A549 treated with ZK216348 at 1 μM for 4 hours (cell line): ENCODE measurements around the gene CARM1. TPM values are rescaled to one million over a fixed set of nuclear protein-coding genes. Genes with fewer than 3 reads are reported as not detected.

Experiments used
- total RNA-seq: library from RNA; stranded (reverse); fragments of 200-300 nt; extraction: Qiagen RNA extraction; gene quantifications from 5 replicates; pipeline ENCODE4 v1.2.3, GENCODE V29; 2022; ENCODE audit warnings: low read depth

The CARM1 gene
- total RNA-seq, result 30.1 to 52.5 TPM (median 50.5 TPM) in 5 replicates

DNA sequence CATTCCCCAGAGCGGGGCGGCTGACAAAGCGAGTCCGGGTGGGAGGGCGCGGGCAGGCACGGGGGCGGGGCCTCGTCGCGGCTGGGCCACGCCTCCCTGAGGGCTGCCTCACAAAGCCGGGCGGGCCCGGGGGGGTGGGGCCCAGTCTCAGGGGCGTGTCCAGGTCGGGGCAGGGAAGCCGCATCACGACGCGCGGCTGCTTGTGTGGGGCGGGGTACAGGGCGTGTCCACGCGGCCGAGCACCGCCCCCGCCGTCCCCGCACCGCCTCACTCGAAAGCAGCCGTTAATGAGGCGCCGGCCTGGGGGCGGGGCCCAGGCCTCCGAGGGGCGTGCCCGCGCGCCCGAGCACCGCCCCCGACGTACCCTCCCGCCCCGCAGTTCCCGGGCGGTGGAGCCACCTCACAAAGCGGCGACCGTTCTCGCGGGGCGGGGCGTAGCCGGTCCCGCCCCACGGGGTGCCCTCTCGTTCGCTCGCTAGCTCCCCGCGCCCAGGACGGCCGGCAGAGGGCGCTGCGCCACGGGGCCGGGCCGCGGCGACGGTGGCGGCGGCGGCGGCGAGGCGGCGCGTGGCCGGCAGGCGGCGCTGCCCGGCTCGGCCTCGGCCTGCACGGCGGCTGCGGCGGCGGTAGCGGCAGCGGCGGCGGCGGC, at the start of gene CARM1:
Gene CARM1 (plus strand): TSS at position 599 of the 649 bp plus-strand sequence. CDS start 150 bp downstream, outside the sequence.

DNA sequence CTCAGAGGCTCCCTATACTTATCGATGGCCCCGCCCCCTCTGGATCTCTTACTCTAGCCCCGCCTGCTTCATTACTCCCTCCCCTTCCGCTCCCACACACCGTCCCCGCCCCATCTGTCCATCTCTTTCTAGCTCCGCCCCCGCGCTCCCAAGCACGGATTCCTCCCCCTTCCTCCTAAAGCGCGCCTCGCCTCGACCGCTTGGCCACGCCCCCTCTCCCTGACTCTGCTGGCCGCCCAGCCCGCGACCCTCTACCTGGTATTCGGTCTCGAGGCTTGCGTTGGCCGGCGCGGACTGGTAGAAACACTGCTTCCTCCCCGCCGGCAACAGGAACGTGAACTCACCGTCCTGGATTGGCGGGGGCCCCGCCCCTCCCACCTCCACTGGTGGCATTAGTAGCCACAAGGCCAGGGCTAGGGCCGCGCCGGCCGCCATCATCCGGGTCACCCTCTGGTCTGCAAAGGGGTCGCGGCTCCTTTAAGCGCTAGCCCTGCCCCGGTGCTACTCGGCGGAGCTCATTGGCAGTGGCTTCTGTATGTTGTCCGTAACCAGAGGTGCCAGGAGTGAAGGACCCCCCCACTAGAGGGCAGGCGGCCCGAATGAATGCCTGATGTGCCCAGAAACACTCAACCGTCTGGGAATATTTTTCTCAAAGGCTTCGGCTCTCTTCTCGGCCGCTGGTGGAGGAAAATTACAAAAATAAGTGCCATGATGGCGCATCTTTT, 35.4 kb upstream of the CARM1 start, which contains the start of gene TMED1:
Gene TMED1 (minus strand): TSS at position 459 of the 725 bp plus-strand sequence. CDS start 21 bp downstream, at position 438.

DNA sequence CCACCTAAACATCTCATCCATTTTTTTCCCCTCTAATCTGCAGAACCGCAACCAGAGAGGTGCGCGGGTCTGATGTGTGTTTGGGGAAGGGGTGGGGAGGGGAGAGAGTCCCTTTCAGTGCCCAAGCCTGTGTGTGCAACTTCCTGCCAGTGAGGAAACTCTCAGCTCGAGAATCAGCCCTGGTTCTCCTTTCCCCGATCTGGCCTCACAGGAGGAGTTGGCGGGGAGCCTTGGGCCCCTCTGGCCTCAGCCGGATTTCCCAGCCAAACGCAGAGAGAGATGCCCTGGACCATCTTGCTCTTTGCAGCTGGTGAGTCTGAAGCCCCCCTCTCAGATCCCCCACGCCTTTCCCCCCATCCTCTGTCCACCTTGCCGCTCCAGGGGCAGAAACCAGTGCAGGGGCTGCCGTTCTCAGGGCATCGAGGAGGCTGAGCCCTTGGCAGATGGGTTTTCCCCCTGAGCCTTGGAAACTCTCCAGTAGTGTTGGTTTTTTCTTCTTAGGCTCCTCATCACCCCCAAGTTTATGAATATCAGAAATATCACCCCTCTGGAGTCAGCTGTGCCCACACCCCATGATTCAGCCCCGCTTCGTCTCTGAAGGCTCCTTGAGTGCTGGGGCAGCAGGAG, 23.0 kb upstream of the CARM1 start, which contains the start of gene C19orf38:
Gene C19orf38 (plus strand): TSS at position 186 of the 627 bp plus-strand sequence. CDS start 94 bp downstream, at position 280.

GRCh38 chr19:10928563-10929401, 57.4 kb downstream of the CARM1 start, which contains the start of the genes TIMM29 and YIPF2:
Gene TIMM29 (plus strand): TSS chr19:10928811. CDS start chr19:10928823, 12 bp downstream.
Gene YIPF2 (minus strand): TSS chr19:10928639. CDS start chr19:10928410, 229 bp downstream.

GRCh38 chr19:10960314-10961072, 89.1 kb downstream of the CARM1 start, which contains the start of gene SMARCA4:
Gene SMARCA4 (plus strand): TSS chr19:10961030. CDS start chr19:10984152, 23,122 bp downstream.

Other genes with a start within 250 kb of the CARM1 start
- gene SLC44A2, start 246.0 kb upstream of the CARM1 start, total RNA-seq, result 6.8 to 7.7 TPM (median 7.2 TPM) in 5 replicates
- gene ILF3, start 217.2 kb upstream of the CARM1 start, total RNA-seq, result 137 to 175 TPM (median 172 TPM) in 5 replicates
- gene QTRT1, start 170.1 kb upstream of the CARM1 start, total RNA-seq, result 22.5 to 37.4 TPM (median 33.9 TPM) in 5 replicates
- gene DNM2, start 153.5 kb upstream of the CARM1 start, total RNA-seq, result 38.9 to 61.4 TPM (median 57.9 TPM) in 5 replicates
- 16.5 to 31.5 TPM (median 29.4 TPM) in 5 replicates for gene TMED1, start 35.3 kb upstream of the CARM1 start, total RNA-seq
- not detected in 5 replicates for gene C19orf38, start 23.1 kb upstream of the CARM1 start, total RNA-seq
- gene YIPF2, start 57.1 kb downstream of the CARM1 start, total RNA-seq, result 12.1 to 24.2 TPM (median 20.4 TPM) in 5 replicates
- gene TIMM29, start 57.3 kb downstream of the CARM1 start, total RNA-seq, result 11.4 to 20.3 TPM (median 18.7 TPM) in 5 replicates
- gene SMARCA4, start 89.5 kb downstream of the CARM1 start, total RNA-seq, result 9.1 to 12.0 TPM (median 11.8 TPM) in 5 replicates
- 21.9 to 29.9 TPM (median 27.9 TPM) in 5 replicates for gene LDLR, start 217.9 kb downstream of the CARM1 start, total RNA-seq